ENCODE results near the gene RBM41. TPM values are rescaled to one million over a fixed set of nuclear protein-coding genes. Genes with fewer than 3 reads are reported as not detected.
"Not testable (repeated sequence)": the region's sequence is repeated elsewhere in the genome, so short reads cannot be mapped to it uniquely, and the experiment has no call there.

The RBM41 gene
- 10 to 100 TPM; 13.4 to 26.2 (median 18.9) TPM for total RNA-seq
- total RNA-seq (2013): 19.3 TPM
- 9.5 to 44.9 (median 17.7) reads per million in 29 experiments for total RNA-seq

- H3K36me3 ChIP-seq (ENCODE audit: control insufficient read depth in 2 of 2, extremely low read depth in 1 of 2, insufficient read depth in 1 of 2, low read length in 1 of 2): peaks cover 0 to 28% of the 10 kb centered on the region in 2 donors
- H3K27me3 ChIP-seq (replicated peaks in 1 of 2; ENCODE audit: control insufficient read depth in 2 of 2, extremely low read depth in 1 of 2, insufficient read depth in 2 of 2, low read length in 1 of 2): no peaks in the 10 kb centered on the region
- 3% methylated on average over 7 of the region's 37 CpGs for WGBS (ENCODE audit: insufficient coverage)
- H3K9me3 ChIP-seq: no peaks in the 10 kb centered on the region
- peaks cover 33% of the 10 kb centered on the region for H3K36me3 Mint-ChIP-seq
- H3K4me1 ChIP-seq (ENCODE audit: control insufficient read depth in 1 of 2, extremely low read depth in 1 of 2, insufficient read depth in 2 of 2, low read length in 2 of 2): peaks cover 5 to 8% of the 10 kb centered on the region in 2 experiments
- no peaks in the 10 kb centered on the region for H3K9me3 Mint-ChIP-seq
- H3K27ac Mint-ChIP-seq: peak within 1 kb of the TSS; percentile 95 to 96
- peak within 1 kb of the TSS; percentile 64 for H3K27ac ChIP-seq (ENCODE audit: low read length)
- H3K4me3 ChIP-seq (ENCODE audit: control insufficient read depth in 1 of 2, extremely low read depth in 1 of 2, low read length in 1 of 2): peak within 1 kb of the TSS; percentile 69 to 74
- DNase-seq (peak; percentile 37 to 84 (median 72)), ATAC-seq (replicated peaks in 1 of 4) (peak; percentile 99 to 100 (median 100))
- peak within 1 kb of the TSS; percentile 96 to 100 (median 98) for H3K4me3 Mint-ChIP-seq
- peaks cover 0 to 28% of the 10 kb centered on the region in 2 donors for H3K27me3 Mint-ChIP-seq
- ChIA-PET CTCF (interaction anchor here (0.6 to 0.7 kb wide), 2 partner anchors 487 to 510 kb away, joined by 3 to 5 read pairs; no protein-coding TSS in a partner anchor), POLR2A (interaction anchor here in 1 of 2 donors (0.6 to 0.8 kb wide), 2 partner anchors 510 to 657 kb away, joined by 3 read pairs; partner anchors contain the start of gene TSC22D3)
- H3K4me1 Mint-ChIP-seq: peaks cover 26 to 43% (median 29%) of the 10 kb centered on the region in 3 donors
Measured at GRCh38 chrX:107118322-107119147, at the start of gene RBM41. Gene RBM41, minus strand, starts transcription at chrX:107118822. Its CDS starts 49 bp downstream, at chrX:107118773.

- no peaks in the 10 kb centered on the region for H3K36me3 Mint-ChIP-seq
- H3K27me3 Mint-ChIP-seq: peaks cover 0 to 15% of the 10 kb centered on the region in 2 donors
- H3K4me1 Mint-ChIP-seq: no peaks in the 10 kb centered on the region
- Histone ChIP-seq H3K9me3 (no peaks in the 10 kb centered on the region), H3K27ac (ENCODE audit: low read length) (no peak overlapping the region), H3K36me3 (ENCODE audit: control insufficient read depth in 2 of 2, extremely low read depth in 1 of 2, insufficient read depth in 1 of 2, low read length in 1 of 2) (no peaks in the 10 kb centered on the region), H3K4me3 (ENCODE audit: control insufficient read depth in 1 of 2, extremely low read depth in 1 of 2, low read length in 1 of 2) (no peak overlapping the region), H3K27me3 (replicated peaks in 1 of 2; ENCODE audit: control insufficient read depth in 2 of 2, extremely low read depth in 1 of 2, insufficient read depth in 2 of 2, low read length in 1 of 2) (no peaks in the 10 kb centered on the region), H3K4me1 (ENCODE audit: control insufficient read depth in 1 of 2, extremely low read depth in 1 of 2, insufficient read depth in 2 of 2, low read length in 2 of 2) (no peaks in the 10 kb centered on the region)
- no peak overlapping the region for H3K4me3 Mint-ChIP-seq
- no peak for ATAC-seq (replicated peaks in 1 of 4)
- no peak for DNase-seq
- H3K9me3 Mint-ChIP-seq: no peaks in the 10 kb centered on the region
- POLR2A ChIA-PET: no interaction called here
- CTCF ChIA-PET: no interaction called here
- H3K27ac Mint-ChIP-seq: no peak overlapping the region
Measured at GRCh38 chrX:107168257-107168656, 49.6 kb upstream of the RBM41 start.

- Mint-ChIP-seq H3K4me3 (no peak overlapping the region), H3K4me1 (no peaks in the 10 kb centered on the region), H3K36me3 (no peaks in the 10 kb centered on the region), H3K9me3 (no peaks in the 10 kb centered on the region), H3K27ac (no peak overlapping the region), H3K27me3 (peaks cover 0 to 15% of the 10 kb centered on the region in 2 donors)
- ChIA-PET POLR2A (interaction anchor here in 1 of 2 donors (0.7 kb wide), 1 partner anchor 299 kb away, joined by 3 read pairs; no protein-coding TSS in a partner anchor), CTCF (no interaction called here)
- peak in 2 of 35 experiments; percentile 0 to 3 for DNase-seq
- Histone ChIP-seq H3K36me3 (ENCODE audit: control insufficient read depth in 2 of 2, extremely low read depth in 1 of 2, insufficient read depth in 1 of 2, low read length in 1 of 2) (no peaks in the 10 kb centered on the region), H3K4me1 (ENCODE audit: control insufficient read depth in 1 of 2, extremely low read depth in 1 of 2, insufficient read depth in 2 of 2, low read length in 2 of 2) (no peaks in the 10 kb centered on the region), H3K4me3 (ENCODE audit: control insufficient read depth in 1 of 2, extremely low read depth in 1 of 2, low read length in 1 of 2) (no peak overlapping the region), H3K9me3 (no peaks in the 10 kb centered on the region), H3K27ac (ENCODE audit: low read length) (no peak overlapping the region), H3K27me3 (replicated peaks in 1 of 2; ENCODE audit: control insufficient read depth in 2 of 2, extremely low read depth in 1 of 2, insufficient read depth in 2 of 2, low read length in 1 of 2) (no peaks in the 10 kb centered on the region)
- ATAC-seq (replicated peaks in 1 of 4): no peak
- WGBS (ENCODE audit: insufficient coverage): no CpG with 5 or more reads among the region's 3 CpGs
Measured at GRCh38 chrX:107167163-107167921, 48.7 kb upstream of the RBM41 start.

- H3K9me3 Mint-ChIP-seq; ATAC-seq (replicated peaks in 1 of 4); H3K4me1 Mint-ChIP-seq; H3K4me3 ChIP-seq (ENCODE audit: control insufficient read depth in 1 of 2, extremely low read depth in 1 of 2, low read length in 1 of 2); H3K27ac ChIP-seq (ENCODE audit: low read length); H3K27me3 ChIP-seq (replicated peaks in 1 of 2; ENCODE audit: control insufficient read depth in 2 of 2, extremely low read depth in 1 of 2, insufficient read depth in 2 of 2, low read length in 1 of 2); H3K4me1 ChIP-seq (ENCODE audit: control insufficient read depth in 1 of 2, extremely low read depth in 1 of 2, insufficient read depth in 2 of 2, low read length in 2 of 2); H3K4me3 Mint-ChIP-seq; POLR2A ChIA-PET; H3K27ac Mint-ChIP-seq; H3K36me3 Mint-ChIP-seq; H3K9me3 ChIP-seq; DNase-seq; CTCF ChIA-PET; H3K36me3 ChIP-seq (ENCODE audit: control insufficient read depth in 2 of 2, extremely low read depth in 1 of 2, insufficient read depth in 1 of 2, low read length in 1 of 2); H3K27me3 Mint-ChIP-seq: not testable (repeated sequence)
- no CpG with 5 or more reads among the region's 4 CpGs for WGBS (ENCODE audit: insufficient coverage)
Measured at GRCh38 chrX:107157618-107158017, 39.0 kb upstream of the RBM41 start.

- H3K4me1 Mint-ChIP-seq; H3K27me3 Mint-ChIP-seq; CTCF ChIA-PET; POLR2A ChIA-PET; H3K4me3 ChIP-seq (ENCODE audit: control insufficient read depth in 1 of 2, extremely low read depth in 1 of 2, low read length in 1 of 2); H3K36me3 ChIP-seq (ENCODE audit: control insufficient read depth in 2 of 2, extremely low read depth in 1 of 2, insufficient read depth in 1 of 2, low read length in 1 of 2); H3K9me3 ChIP-seq; H3K27ac ChIP-seq (ENCODE audit: low read length); H3K4me1 ChIP-seq (ENCODE audit: control insufficient read depth in 1 of 2, extremely low read depth in 1 of 2, insufficient read depth in 2 of 2, low read length in 2 of 2); H3K27me3 ChIP-seq (replicated peaks in 1 of 2; ENCODE audit: control insufficient read depth in 2 of 2, extremely low read depth in 1 of 2, insufficient read depth in 2 of 2, low read length in 1 of 2); DNase-seq; H3K36me3 Mint-ChIP-seq; H3K9me3 Mint-ChIP-seq: not testable (repeated sequence)
- peak overlapping the region; percentile 64 to 75 (median 72) for H3K4me3 Mint-ChIP-seq
- no CpG with 5 or more reads among the region's 32 CpGs for WGBS (ENCODE audit: insufficient coverage)
- H3K27ac Mint-ChIP-seq: peak overlapping the region; percentile 2 to 67
- ATAC-seq (replicated peaks in 1 of 4): peak in 2 of 4 experiments; percentile 19 to 27
Measured at GRCh38 chrX:107155621-107156430, 37.2 kb upstream of the RBM41 start.

Measured in T-cell (primary cell).